HEK293T (cell line): ENCODE measurements around the gene NHEJ1.

Experiments
- ELF4 ChIP-seq: fragments of 450-650 bp; IDR thresholded peaks from 2 replicates; pipeline ENCODE4 v1.6.1; 2017; ENCODE audit warnings: antibody characterized with exemption
- SUZ12 ChIP-seq: fragments of 450-650 bp; IDR thresholded peaks from 2 replicates; pipeline ENCODE4 v1.6.1; 2016; ENCODE audit warnings: mild to moderate bottlenecking

DNA sequence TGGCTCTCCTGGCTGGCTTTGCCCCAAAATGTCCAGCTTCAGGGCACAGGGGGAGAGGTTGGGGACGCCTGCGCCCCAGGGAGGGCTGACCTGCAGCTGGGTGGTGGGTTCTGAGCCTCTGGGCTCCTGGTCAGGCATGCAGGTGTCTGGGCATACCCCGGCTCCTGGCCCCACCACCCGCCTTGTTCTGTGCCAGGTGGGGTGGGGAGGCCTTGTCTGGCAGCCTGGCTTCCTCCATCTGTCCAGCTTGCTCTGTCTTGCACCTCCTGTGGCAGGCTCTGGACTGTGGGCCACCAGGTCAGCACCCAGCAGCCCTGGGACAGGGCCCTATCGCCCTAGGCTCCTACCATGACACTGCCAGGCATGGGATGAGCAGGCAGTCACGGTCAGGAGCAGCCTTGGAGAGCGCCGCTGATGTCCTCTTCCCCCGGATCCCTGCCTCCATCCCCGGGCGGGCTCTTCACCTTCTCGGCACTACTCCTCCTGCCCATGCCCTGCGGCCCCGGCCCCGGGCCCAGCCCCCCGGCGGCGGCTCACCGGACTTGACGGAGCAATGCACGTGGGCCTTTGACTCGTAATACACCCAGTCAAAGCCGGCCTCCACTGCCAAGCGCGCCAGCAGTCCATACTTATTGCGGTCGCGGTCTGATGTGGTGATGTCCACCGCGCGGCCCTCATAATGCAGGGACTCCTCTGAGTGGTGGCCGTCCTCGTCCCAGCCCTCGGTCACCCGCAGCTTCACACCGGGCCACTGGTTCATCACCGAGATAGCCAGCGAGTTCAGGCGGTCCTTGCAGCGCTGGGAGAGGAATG lies 103.5 kb downstream of the NHEJ1 start:
- no peak for TF ChIP-seq ELF4
- TF ChIP-seq SUZ12 = no peak
